ENCODE data around the gene CDIPT.
"Not testable (repeated sequence)": the region's sequence is repeated elsewhere in the genome, so short reads cannot be mapped to it uniquely, and the experiment has no call there.

CDIPT gene

DNA sequence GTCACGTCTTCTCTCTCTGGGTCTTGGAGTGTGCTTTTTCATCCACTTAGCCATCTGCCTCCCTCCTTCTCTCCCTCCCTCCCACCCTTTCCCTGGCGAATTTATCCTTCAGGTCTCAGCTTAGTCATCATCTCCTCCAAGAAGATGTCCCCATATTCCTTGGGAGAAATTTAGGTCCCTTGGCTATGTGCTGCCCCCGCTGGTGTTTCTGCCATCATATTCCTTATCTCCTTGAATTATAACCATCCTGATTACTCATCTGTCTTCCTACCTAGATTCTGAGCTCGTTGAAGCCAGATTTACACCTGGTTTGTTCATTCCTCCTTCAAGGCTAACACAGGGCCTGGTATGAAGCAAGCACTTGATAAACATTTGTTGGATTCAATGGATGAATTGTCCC lies 31.3 kb upstream of the CDIPT start:
- DNase-seq = no peak

DNA sequence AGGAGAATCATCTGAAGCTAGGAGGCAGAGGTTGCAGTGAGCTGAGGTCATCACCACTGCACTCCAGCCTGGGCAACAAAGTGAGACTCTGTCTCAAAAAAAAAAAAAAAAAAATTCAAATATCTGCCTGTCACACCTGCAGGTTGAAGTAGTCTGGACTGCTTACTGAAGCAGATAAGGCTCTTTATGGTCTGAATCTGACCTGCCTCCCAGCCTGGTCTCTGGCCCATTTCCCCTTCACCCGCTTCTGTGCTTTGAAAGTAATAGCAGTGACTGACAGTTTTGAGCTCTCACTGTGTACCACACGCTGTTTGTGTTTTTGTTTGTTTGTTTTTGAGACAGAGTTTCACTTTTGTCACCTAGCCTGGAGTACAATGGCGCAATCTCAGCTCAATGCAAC lies 30.5 kb upstream of the CDIPT start:
- DNase-seq = no peak

DNA sequence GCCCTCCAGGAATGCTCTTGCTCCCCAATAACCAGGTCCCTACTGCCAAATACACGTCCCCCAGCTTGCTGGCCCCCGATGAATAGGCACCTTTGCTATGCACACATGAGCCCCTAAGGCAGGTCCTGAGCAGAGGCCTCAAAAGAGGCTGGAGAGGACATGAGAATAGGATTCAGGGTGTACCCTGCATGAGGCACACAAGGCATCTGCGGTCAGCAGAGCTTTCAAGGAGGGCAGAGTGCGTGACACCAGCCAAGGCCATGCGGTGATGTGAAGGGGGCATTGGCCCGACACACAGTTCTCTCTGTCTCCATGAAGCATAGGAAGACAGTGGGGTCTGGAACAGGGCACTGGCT lies 29.4 kb upstream of the CDIPT start:
- DNase-seq = no peak

DNA sequence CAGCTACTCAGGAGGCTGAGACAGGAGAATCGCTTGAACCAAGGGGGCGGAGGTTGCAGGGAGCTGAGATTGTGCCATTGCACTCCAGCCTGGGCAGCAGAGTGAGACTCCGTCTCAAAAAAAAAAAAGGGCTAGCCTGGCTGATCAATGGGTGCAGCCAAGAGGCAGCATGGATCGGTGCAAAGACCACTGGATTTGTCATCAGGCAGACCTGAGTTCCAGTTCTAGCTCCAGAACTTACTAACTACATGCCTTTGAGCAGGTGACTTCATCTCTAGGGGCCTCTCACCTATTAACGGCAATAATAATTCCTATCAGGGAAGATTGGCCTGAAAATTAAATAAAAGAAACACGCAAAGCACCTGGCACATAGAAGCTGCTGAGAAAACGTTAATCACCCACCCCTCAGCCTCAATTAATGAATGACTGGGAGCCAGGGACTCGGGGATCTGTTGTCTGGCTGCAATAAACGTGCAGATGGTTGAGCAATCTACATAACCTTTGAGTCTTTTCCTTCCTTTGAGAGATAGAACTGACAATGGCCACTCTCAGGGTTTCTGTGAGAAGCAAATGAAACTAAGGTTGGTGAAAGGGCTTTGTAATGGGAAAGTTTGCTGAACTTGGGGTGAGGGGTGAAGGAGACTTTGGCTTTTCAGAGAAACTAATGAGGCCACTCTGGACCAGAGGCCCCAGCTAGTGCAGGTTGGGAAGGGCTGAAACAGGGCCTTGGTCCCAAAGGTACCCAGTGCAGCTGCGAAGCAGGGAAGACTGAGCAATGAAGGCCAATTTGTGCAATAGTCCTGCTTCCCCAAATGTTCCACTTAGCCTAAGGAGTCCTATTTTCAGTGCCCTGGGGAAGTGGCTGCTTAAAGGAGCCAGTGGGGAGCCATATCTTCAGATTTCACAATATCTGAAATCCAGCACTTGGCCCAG lies 28.8 kb upstream of the CDIPT start:
- DNase-seq = no peak

DNA sequence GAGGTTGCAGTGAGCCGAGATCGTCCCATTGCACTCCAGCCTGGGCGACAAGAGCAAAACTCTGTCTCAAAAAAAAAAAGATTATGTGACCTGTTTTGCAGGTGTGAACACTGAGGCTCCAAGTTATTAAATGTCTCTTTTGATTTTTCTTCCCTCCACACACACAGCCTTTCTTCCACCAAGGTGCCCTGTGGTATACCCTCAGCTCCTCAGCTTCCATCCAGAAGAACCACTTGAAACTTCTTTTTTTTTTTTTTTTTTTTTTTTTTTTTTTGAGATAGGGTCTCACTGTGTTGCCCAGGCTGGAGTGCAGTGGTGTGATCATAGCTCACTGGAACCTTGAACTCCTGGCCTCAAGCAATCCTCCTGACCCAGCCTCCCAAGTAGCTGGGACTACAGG lies 26.3 kb upstream of the CDIPT start:
- not testable (repeated sequence) for DNase-seq

DNA sequence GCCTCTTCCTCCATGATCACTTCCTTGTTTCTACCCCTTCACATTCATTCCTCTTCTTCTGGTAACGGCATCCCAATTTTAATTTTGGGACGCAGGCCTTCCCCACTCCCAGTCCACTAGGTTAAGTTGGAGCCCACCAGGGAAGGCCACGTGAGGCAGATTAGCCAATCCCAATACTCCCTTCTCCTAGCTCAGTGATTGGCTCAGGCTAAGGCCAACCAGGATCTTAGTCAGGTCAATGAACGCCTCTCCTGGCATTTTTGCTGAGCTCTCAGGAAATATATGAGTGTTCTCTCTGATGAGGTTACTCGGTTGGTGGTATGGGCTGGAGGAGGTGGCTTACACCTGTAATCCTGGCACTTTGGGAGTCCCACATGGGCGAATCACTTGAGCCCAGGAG lies 21.0 kb upstream of the CDIPT start:
- DNase-seq = no peak

DNA sequence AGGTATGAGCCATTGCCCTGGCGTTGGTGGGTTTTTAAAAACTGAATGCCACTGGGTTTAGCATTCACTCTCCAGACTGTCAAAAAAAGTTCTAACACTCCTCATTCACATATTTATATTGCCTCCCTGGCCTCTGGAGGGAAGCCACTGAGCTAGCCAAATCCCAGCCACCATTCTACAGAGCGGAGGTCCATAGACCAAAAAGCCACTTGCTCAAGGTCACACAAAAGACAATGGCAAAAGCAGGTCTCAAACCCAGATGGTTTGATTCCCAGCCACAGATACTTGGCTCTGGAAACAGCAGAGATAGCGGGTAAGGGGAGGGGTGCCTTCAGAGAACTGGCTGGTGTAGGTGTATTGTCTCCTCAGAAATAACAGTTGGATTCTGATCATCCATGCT lies 18.0 kb upstream of the CDIPT start:
- DNase-seq = no peak

DNA sequence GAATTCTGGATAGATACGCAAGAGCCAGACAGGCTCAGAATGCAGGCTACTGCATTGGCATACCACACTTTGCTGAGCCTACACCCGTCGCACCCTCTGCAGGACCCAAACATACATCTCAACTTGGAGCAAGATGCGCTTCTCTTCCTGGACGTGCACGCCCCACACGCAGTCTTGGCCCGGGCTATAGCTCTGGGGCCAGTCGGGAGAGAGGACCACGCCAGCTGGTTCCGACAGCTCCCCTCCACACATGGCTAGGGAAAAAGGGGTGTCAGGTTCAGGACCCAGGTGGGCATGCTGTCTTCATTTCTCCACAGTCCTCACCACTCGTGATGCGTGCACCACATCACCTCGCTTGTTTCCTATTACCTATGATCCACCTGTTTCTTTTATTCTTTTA lies 15.1 kb upstream of the CDIPT start:
- no peak for DNase-seq

DNA sequence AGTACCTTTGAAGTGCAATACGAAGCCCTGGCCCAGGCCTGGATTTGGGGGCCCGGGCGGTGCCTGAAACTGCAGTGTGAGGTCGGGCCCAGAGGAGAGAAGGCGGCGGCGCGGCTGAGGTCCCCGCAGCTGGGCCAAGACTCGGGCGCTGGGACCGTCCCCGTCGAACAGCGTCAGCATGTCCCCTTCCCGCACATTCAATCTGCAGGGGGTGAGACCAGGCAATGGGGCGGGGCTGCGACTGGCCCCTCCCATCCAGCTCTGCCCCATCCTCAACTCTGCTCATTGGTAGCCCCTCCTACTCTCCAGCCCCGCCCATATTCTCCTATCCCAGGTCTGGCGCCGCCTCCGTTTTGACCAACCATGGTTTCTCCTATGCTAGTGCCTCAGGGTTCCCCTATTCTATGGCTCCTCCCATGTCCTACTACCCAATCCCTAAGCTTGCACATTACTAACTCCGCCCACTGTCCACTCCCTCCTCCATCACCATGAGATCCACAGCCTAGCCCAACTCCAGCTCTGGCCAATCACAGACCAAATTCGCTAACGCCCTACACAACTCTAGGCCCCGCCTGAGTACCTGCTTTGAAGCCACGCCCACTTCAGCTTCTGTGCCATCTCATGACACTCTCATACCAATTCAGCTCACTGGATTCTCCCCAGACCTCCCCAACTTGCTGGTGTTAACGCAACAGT lies 14.4 kb upstream of the CDIPT start:
- peak; percentile 67 for DNase-seq

DNA sequence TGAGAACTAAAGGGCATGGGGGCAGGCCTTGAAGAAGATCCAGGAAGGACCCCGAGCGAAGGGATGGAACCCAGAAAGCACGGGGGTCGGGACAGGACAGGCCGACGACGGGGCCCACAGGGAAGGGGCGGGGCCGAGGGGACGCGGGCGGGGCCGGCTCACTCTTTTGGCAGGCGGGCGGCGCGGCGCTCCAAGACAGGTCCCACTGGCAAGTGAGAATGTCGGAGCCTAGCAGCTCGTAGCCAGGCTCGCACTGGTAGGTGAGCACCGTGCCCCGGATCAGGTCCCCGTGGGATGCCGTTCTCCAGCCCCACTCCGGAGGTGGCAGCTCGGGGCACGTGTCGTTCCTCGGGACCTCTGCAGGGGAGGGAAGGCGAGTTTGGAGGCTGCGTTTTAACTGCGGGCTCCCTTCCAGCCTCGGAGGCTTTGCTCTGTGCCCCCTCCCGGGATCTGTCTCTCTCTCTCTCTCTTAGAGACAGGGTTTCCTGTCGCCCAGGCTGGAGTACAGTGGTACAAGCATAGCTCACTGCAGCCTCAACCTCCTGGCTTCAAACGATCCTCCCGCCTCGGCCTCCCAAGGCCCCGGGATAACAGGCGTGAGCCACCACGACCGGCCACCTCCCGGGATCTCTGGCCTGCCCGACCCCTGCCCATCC lies 13.7 kb upstream of the CDIPT start:
- no peak for DNase-seq

DNA sequence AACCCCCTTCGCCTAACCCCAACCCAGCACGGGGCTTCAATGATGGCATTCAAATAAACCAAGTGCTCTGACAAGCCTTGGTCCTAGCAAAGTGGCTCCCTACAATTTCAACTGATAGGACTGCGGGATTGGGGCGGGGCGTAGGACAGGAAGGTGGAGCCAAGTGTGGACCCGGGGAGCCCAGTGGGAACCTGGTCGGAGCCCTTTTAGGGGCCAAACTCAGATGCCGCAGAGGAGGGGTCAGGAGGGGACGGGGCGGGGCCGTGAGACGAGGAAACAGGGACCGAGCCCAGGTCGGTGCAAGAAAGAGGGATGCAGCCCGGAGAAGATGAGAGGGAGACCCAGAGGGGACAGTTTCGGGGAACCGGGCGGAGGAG lies 13.2 kb upstream of the CDIPT start:
- no peak for DNase-seq

DNA sequence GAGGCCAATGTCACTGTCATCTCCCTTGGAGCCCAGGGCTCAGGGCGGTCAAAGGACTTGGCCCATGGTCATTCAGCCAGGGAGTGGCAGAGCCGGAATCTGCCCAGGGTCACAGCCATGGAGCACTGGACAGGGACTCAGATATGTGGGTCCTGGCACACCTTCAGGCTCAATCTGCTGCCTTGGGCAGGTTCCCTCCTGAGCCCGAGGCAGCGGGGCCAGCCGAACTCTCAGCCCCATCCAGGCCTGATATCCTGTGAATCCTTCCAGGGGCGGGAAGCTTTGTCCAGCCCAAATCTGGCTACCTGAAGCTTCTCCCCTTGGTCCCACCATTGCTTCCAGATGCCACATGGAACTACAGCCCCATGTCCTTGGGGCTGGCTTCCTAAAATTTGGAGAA lies 12.2 kb upstream of the CDIPT start:
- DNase-seq = no peak

DNA sequence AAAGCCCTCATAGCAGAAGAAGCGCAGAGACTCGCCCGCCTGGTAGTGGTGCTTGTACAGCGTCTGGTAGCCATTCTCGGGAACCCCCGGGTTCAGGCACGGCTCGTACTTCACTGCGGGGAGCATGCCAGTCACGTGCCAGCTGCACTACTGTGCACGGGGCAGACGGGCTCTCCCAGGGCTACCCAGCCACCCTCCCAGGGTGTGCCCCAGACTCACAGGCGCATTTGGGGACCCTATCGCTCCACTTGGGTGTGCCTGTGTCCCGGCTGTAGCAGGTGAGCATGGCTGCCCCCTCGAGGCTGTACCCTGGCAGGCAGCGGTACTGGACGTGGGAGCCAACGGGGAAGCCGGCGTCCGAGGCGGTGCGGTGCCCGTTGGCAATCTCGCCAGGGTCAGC lies 10.3 kb upstream of the CDIPT start:
- DNase-seq = no peak

DNA sequence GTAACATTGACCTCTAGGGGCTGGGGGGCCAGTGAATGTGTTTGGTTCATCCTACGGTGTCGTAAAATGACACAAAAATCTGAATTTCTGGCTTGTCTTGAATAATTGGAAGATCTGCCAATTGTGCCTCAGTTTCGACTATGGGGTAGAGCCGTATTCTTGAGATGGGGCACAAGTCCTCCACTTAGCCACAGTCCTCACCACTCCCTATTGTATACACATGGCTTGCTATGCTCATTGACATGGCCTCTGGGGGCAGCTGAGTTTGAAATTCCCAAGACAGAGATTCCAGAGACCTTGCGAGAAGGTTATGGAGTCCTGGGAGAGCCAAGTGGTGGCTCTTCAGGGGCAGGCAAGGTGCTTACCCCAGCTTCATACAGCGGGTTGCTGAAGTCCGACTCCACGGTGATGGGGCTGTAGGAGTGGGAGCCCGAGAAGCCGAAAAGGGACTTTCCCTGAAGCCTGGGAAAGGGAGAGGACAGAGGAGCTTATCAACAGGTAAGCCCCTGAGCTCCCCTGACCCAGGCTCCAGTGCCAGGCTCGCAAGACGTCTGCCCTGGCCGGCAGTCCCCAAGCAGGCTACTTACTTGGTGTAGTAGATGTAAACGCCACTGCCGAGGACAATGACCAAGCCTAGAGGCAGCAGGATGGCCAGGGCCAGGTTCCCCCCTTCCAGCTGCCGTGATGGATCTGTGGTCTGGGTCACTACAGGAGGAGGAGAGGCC lies 9.0 kb upstream of the CDIPT start:
- no peak for DNase-seq

DNA sequence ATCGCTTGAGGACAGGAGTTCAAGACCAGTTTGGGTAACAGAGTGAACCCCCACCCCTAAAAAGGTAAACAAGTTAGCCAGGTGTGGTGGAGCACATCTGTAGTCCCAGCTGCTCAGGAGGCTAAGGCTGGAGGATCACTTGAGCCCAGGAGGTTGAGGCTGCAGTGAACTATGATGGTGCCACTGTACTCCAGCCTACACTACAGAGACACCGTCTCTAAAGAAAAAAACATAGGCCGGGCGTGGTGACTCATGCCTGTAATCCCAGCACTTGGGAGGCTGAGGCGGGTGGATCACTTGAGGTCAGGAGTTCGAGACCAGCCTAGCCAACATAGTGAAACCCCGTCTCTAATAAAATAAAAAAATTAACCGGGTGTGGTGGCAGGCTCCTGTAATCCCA lies 6.0 kb upstream of the CDIPT start:
- DNase-seq = not testable (repeated sequence)

DNA sequence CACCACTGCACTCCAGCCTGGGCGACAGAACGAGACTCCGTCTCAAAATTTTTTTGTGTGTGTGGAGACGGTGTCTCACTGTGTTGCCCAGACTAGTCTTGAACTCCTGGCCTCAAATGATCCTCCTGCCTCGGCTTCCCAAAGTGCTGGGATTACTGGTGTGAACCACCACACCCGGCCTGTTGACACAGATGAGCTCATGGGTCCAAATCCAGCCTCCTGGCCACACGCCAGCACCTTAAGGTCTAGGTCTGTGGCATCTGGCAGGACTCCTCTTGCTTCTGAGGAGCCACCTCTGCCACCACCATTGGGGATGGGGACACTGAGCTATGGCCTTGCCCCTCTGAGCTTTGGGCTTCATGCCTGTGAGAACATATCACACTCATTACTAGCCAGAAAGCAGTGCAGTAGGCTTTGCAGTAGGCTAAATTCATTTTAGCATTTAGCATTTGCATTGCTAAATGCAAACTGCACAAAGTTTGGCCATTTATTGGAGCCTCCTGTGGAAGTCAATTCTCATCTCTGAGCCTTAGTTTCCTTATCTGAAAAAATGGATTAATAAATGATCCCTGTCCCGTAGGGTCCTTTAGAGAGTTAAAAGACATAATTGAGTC lies 5.5 kb upstream of the CDIPT start:
- DNase-seq = no peak

DNA sequence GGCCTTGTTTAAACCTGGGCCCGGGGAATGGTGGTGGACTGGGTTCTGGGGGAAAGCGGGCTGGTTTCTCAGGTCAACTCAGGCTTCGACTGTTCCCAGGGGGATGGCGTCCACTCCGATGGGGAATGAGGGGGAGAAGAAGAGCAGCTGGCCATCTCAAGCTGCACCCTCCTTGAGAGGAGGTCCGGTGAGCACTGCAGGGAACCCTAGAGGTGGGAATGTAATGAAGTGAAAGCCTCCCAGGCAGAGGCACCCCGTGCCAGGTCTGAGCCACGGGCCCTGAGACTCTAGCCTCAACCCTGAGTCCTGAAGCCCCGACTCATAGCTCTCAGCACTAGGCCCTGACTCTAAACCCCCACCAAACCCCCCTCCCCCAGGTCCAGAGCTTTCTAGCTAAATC lies 1.2 kb upstream of the CDIPT start:
- no peak for DNase-seq

DNA sequence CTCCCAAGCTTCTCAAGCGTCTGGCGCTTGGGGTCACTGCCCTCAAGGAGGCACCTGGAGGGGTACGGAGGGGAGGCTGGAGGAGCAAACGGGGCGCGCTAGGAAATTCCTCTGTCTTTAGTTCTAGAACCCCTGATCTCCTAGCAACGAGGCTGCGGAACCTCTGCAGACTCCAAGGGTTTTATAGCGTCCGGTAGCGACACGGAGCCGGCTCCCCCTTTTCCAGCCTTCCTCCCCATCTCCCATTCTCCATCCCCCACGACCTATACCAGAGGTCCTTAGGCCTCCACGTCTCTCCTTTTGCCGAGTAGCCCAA lies 601 bp upstream of the CDIPT start:
- DNase-seq = no peak

DNA sequence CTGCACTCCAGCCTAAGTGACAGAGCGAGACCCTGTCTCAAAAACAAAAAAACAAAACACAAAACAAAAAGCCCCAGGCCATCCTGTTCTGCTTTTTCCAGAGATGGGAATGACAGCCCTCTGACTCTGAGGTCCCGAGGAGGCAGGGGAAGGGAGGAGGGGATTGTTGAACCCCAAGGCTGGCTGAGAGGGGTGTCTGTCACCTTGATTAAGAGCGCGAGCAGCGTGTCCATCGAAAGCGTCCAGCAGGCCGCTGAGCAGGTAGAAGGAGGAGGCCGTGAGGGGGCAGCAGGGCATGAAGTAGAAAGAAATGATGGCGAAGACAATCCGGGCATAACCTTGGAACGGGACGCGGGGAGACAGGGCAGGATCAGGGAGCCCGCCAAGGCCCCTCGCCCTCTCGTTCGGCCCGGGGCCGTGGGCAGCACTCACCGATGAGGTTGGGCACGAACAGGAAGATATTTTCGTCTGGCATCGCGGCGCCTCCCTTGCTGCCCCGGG lies 593 bp downstream of the CDIPT start:
- DNase-seq = no peak

DNA sequence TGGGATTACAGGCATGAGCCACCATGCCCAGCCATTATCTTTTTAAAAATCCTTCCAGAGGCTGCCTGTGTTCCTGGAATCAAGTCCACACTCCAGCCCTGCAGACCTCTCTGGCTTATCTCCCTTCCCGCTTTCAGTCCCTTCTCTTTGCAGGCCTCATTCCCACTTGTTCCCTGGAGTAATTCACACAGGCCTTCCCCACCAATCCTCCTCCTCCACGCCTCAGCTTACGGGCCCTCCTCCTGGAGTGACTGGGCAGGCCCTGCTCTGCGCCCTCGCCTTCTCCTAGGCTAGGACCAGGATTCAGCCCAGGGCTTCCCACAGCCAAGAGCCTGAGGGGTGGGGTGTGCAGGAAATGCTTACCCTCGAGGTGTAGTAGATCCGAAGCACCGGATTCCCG lies 2.8 kb downstream of the CDIPT start:
- no peak for DNase-seq

DNA sequence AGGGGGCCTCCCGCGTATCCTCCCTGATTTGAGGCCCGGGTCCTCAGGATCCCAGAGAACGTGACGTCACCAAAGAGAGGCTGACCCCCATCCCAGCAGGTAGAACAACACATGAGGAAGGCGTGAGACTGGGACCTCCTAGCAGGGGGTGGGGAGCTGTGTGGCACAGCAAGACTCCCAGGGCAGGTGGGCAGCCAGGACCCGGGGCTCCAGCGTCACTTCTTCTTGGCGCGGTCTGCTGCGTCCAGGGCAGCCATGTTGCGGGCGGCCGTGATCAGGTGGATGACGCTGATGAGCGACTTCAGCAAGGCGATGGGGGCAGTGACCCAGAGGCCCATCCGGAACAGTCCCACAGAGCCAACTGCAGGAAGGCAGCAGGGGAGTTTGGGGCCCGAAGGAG lies 4.1 kb downstream of the CDIPT start:
- no peak for DNase-seq

DNA sequence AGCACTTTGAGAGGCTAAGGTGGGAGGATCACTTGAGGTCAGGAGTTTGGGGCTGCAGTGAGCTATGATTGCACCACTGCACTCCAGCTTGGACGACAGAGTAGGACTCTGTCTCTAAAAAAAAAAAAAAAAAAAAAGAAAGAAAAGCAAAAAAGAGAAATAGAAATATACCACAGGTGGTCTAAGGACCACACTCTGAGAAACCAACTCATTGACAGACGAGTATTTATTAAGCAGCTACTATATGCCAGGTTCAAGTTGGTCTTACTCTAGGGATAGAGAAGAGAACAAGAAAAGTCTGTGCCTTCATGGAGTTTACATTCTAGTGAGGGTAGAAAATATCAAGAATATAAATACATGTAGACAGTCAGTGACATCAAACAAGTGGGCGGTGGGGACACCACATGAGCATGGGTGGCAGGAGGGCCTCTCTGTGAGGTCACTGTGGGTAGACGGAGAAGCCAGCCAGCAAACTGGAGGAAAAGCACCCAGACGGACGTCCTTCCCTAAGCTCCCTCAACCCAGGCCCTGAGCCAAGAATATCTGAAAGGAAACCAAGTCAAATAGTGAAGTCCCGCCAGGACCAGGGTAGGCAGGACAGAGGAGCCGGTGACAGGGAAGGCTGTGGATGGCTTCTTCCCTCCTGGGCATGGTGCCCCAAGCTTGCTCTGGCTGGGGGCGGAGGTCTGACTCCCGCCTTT lies 4.7 kb downstream of the CDIPT start:
- DNase-seq = no peak

Measured in CD4-positive, alpha-beta T cell treated with Interferon gamma for 1 hour (primary cell).